Glutamatergic neuron (in vitro differentiated cells): ENCODE results near the gene TPGS2. TPM values are rescaled to one million over a fixed set of nuclear protein-coding genes. Genes with fewer than 3 reads are reported as not detected.

Experiments
- DNase-seq: peaks from one replicate; pipeline ENCODE4 v3.0.0; 2022
- H3K27ac Mint-ChIP-seq: one replicate; pipeline ENCODE4 v1.8.0; 2020; ENCODE audit warnings: mild to moderate bottlenecking, mixed read lengths, inconsistent platforms; ENCODE audit not compliant: unreplicated experiment
- H3K27me3 Mint-ChIP-seq: one replicate; pipeline ENCODE4 v1.8.0; 2020; ENCODE audit warnings: mild to moderate bottlenecking, moderate library complexity, mixed read lengths, inconsistent platforms; ENCODE audit not compliant: unreplicated experiment
- H3K36me3 Mint-ChIP-seq: one replicate; pipeline ENCODE4 v1.8.0; 2020; ENCODE audit warnings: mild to moderate bottlenecking, mixed read lengths, inconsistent platforms; ENCODE audit not compliant: unreplicated experiment
- H3K4me1 Mint-ChIP-seq: one replicate; pipeline ENCODE4 v1.8.0; 2020; ENCODE audit warnings: mild to moderate bottlenecking, low read depth, mixed read lengths, inconsistent platforms; ENCODE audit not compliant: unreplicated experiment
- H3K4me3 Mint-ChIP-seq: one replicate; pipeline ENCODE4 v1.8.0; 2020; ENCODE audit warnings: mild to moderate bottlenecking, mixed read lengths, inconsistent platforms; ENCODE audit not compliant: unreplicated experiment
- H3K9me3 Mint-ChIP-seq: one replicate; pipeline ENCODE4 v1.8.0; 2020; ENCODE audit warnings: mild to moderate bottlenecking, moderate library complexity, mixed read lengths, inconsistent platforms; ENCODE audit not compliant: unreplicated experiment
- total RNA-seq: library from RNA; stranded (reverse); fragmentation: NEBNext Ultra II Directional; extraction: Animal tissue kit (Norgen Biotek cat#: 25700); gene quantifications from one replicate; pipeline ENCODE4 v1.2.1, GENCODE V29; 2021; ENCODE audit not compliant: unreplicated experiment
- TF ChIP-seq, protein P1 (sequence below): fragments of 200-600 bp; sonication (generic); IDR thresholded peaks from one replicate; pipeline ENCODE4 v1.5.0; 2021; ENCODE audit not compliant: partially characterized antibody, unreplicated experiment

TPGS2 gene
- total RNA-seq, 1 donor from 2014 or later, result 166 TPM

DNA sequence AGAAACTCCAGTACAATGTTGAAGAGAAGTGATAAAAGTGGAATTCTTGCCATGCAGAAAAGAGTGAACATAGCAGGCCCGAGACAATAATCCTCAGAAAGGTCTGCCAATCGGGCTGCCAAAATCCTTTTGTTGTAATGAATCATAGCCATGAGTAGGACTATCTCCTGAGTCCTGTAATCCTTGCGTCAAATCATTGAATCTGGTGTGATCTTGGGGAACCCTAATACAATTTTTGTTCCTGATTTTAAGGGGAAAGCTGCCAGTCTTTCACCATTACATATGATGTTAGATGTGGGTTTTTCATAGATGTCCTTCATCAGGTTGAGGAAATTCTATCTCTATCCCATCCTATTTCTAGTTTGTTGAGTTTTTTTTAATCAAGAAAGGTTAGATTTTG lies 2.2 kb downstream of the TPGS2 start:
- Mint-ChIP-seq H3K27me3 (peaks cover 6% of the 10 kb centered on the region), H3K4me3 (no peak overlapping the region), H3K4me1 (peaks cover 6% of the 10 kb centered on the region), H3K27ac (no peak overlapping the region), H3K9me3 (peaks cover 8% of the 10 kb centered on the region), H3K36me3 (no peaks in the 10 kb centered on the region)
- DNase-seq, result no peak
- TF ChIP-seq, protein P1, sequence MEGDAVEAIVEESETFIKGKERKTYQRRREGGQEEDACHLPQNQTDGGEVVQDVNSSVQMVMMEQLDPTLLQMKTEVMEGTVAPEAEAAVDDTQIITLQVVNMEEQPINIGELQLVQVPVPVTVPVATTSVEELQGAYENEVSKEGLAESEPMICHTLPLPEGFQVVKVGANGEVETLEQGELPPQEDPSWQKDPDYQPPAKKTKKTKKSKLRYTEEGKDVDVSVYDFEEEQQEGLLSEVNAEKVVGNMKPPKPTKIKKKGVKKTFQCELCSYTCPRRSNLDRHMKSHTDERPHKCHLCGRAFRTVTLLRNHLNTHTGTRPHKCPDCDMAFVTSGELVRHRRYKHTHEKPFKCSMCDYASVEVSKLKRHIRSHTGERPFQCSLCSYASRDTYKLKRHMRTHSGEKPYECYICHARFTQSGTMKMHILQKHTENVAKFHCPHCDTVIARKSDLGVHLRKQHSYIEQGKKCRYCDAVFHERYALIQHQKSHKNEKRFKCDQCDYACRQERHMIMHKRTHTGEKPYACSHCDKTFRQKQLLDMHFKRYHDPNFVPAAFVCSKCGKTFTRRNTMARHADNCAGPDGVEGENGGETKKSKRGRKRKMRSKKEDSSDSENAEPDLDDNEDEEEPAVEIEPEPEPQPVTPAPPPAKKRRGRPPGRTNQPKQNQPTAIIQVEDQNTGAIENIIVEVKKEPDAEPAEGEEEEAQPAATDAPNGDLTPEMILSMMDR, result no peak

DNA sequence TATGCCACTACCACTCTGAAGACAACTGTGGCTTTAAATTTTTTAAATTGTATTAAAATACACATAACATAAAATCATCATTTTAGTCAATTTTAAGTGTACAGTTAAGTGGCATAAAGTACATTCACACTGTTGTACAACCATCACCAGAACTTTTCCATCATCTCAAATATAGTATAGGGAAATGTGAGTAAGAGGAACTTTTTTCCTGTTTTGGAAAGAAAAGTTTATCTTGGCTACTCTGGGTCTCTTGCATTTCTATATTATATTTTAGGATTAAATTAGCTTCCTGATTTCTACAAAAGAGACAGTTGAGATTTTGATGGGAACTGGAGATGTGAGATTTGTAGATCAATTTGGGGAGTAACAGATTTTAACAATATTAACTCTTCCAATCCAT lies 3.3 kb downstream of the TPGS2 start:
- no peak for DNase-seq
- H3K9me3 Mint-ChIP-seq, result peaks cover 8% of the 10 kb centered on the region
- no peak overlapping the region for H3K27ac Mint-ChIP-seq
- H3K36me3 Mint-ChIP-seq, result no peaks in the 10 kb centered on the region
- TF ChIP-seq, protein P1, result no peak
- H3K4me1 Mint-ChIP-seq, result peaks cover 6% of the 10 kb centered on the region
- H3K4me3 Mint-ChIP-seq, result no peak overlapping the region
- H3K27me3 Mint-ChIP-seq, result peaks cover 7% of the 10 kb centered on the region

DNA sequence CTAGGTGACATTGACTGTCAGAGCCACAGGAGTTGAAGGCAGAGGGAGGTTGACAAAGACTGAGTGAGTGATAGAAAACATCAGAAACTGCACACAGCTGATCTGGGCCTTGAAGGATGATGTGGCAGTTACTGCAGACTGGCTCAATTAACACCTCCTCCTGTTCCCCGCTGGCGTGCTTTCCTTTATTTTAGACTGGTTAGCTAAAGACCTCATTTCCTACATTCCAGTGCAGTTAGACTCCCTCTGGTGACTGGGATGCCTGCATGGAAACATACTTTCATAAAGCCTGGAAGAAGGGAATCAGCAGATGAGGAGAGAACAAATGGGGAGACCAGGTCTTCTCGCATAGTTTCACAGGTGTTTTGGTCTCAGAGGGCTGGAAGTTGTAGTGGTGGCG lies 7.1 kb downstream of the TPGS2 start:
- H3K27ac Mint-ChIP-seq, result no peak overlapping the region
- H3K27me3 Mint-ChIP-seq, result peaks cover 1% of the 10 kb centered on the region
- H3K4me1 Mint-ChIP-seq, result no peaks in the 10 kb centered on the region

DNA sequence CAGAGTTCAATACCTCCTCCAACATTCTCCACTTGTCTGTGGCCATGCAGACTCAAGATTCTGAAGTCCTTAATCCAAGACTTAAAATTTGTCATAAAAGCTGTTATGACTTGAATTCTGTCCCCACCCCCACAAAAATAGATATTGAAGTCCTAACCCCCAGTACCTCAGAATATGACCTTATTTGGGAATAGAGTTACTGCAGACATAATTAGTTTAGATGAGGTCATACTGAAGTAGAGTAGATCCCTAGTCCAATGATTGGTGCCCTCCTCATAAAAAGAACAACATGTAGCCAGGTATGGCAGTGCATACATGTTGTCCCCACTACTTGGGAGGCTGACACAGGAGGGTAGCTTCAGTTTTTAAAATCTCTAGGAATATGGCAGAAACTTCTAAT lies 9.2 kb downstream of the TPGS2 start:
- Mint-ChIP-seq H3K36me3 (no peaks in the 10 kb centered on the region), H3K27ac (no peak overlapping the region), H3K9me3 (no peaks in the 10 kb centered on the region), H3K4me3 (no peak overlapping the region), H3K4me1 (peaks cover 4% of the 10 kb centered on the region), H3K27me3 (peaks cover 1% of the 10 kb centered on the region)
- TF ChIP-seq, protein P1, result no peak
- DNase-seq, result no peak

More for the DNA sequence above, 7.1 kb downstream of the TPGS2 start:
- TF ChIP-seq, protein P1, result no peak
- no peaks in the 10 kb centered on the region for H3K9me3 Mint-ChIP-seq
- no peaks in the 10 kb centered on the region for H3K36me3 Mint-ChIP-seq
- no peak for DNase-seq
- H3K4me3 Mint-ChIP-seq, result no peak overlapping the region

DNA sequence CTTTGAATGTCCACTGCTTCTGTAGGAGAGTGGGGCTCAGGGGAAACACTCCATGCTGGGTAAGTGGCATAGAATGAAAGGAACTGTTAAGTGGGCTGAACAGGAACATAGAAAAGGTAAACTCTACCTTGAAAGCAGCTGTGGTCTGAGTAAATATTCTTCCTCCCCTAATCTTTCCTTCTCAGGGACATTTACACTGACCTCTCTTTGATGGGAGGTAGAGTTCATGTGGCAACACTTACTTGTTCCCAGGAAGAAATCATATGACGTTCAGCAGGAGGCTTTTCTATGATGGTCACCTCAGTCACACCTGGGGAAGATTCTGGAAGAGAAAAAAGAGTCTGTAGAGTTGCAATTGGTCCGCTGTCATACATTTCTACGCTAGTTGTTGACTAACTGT lies 10.2 kb downstream of the TPGS2 start:
- Mint-ChIP-seq H3K36me3 (no peaks in the 10 kb centered on the region), H3K4me1 (peaks cover 4% of the 10 kb centered on the region), H3K4me3 (no peak overlapping the region), H3K9me3 (no peaks in the 10 kb centered on the region), H3K27me3 (peaks cover 1% of the 10 kb centered on the region), H3K27ac (no peak overlapping the region)
- TF ChIP-seq, protein P1, result no peak
- DNase-seq, result no peak
